Measurements from ENCODE around the gene CEACAM19.

GRCh38 chr19:44673510-44673909 is 2.2 kb downstream of the CEACAM19 start:
- TF ChIP-seq EGR1 (IDR thresholded peaks at IDR 0.05; ENCODE audit: borderline replicate concordance, low read depth, low read length) (no peak), YY1 (IDR thresholded peaks at IDR 0.05; ENCODE audit: low read depth, low read length) (no peak), SP2 (IDR thresholded peaks at IDR 0.05; ENCODE audit: low read length) (no peak), POLR2A (IDR thresholded peaks at IDR 0.05; ENCODE audit: control extremely low read depth in 1 of 2, low read depth in 2 of 2, low read length in 2 of 2) (no peak), EP300 (IDR thresholded peaks at IDR 0.05; ENCODE audit: borderline replicate concordance in 1 of 2, low read depth in 2 of 2, low read length in 2 of 2) (no peak), CHD2 (IDR thresholded peaks at IDR 0.05; ENCODE audit: low read length) (no peak), SUZ12 (IDR thresholded peaks at IDR 0.05; ENCODE audit: low read length) (no peak), NRF1 (IDR thresholded peaks at IDR 0.05; ENCODE audit: low read depth, low read length) (no peak), EZH2 (IDR thresholded peaks at IDR 0.05; ENCODE audit: low read depth, low read length, severe bottlenecking) (no peak), POLR2AphosphoS5 (IDR thresholded peaks at IDR 0.05; ENCODE audit: low read depth, low read length) (no peak)
- TF ChIP-seq, protein P1, sequence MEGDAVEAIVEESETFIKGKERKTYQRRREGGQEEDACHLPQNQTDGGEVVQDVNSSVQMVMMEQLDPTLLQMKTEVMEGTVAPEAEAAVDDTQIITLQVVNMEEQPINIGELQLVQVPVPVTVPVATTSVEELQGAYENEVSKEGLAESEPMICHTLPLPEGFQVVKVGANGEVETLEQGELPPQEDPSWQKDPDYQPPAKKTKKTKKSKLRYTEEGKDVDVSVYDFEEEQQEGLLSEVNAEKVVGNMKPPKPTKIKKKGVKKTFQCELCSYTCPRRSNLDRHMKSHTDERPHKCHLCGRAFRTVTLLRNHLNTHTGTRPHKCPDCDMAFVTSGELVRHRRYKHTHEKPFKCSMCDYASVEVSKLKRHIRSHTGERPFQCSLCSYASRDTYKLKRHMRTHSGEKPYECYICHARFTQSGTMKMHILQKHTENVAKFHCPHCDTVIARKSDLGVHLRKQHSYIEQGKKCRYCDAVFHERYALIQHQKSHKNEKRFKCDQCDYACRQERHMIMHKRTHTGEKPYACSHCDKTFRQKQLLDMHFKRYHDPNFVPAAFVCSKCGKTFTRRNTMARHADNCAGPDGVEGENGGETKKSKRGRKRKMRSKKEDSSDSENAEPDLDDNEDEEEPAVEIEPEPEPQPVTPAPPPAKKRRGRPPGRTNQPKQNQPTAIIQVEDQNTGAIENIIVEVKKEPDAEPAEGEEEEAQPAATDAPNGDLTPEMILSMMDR (IDR thresholded peaks at IDR 0.05; ENCODE audit: control extremely low read depth in 1 of 3, insufficient read depth in 1 of 3, low read depth in 1 of 3, low read length in 3 of 3), result no peak
- TF ChIP-seq, protein P2, sequence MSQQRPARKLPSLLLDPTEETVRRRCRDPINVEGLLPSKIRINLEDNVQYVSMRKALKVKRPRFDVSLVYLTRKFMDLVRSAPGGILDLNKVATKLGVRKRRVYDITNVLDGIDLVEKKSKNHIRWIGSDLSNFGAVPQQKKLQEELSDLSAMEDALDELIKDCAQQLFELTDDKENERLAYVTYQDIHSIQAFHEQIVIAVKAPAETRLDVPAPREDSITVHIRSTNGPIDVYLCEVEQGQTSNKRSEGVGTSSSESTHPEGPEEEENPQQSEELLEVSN (IDR thresholded peaks at IDR 0.05), result no peak
